ENCODE results near the gene PROX1.

DNA sequence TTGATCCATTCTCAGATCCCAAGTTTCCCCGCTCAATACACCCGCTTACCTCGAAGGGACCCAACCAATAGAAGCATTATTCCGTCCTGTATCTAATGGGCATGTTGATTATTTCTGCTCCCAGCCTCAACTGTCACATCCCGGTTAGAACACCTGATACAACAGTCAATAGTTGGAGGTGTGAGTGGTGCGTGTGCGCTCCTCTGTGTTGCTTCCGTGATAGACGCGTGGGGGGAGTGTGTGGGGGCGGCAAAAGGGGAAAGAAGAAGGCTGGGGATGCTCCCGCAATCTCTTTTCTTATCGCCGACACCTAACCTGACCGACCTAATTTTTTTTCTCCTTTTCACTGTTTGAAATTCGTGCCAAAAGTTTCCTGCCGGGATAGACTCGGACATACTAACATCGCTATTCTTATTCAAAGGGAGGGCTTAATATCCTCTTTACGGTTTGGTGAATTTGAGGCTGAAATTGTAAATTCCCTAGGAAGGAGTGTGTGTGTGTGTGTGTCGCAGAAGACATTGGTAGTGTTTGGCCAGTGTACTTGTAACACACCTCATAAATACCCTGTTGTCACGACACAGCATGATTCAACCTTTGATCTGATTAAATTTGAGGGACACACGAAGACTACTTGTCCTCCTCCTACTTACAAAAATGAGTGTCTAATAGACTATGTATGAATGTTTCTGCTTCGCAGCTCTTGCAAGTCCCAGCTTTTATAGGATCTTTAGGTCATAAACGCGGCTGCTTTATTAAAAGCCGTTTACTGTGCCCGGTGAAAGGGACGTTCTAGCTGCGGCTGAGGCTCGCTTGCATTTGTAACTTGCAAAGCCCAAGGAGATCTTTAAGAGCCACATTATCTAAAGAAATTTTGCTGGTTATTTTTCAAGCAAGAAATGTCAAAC, 1.5 kb upstream of the PROX1 start:
- TF ChIP-seq, protein P1, sequence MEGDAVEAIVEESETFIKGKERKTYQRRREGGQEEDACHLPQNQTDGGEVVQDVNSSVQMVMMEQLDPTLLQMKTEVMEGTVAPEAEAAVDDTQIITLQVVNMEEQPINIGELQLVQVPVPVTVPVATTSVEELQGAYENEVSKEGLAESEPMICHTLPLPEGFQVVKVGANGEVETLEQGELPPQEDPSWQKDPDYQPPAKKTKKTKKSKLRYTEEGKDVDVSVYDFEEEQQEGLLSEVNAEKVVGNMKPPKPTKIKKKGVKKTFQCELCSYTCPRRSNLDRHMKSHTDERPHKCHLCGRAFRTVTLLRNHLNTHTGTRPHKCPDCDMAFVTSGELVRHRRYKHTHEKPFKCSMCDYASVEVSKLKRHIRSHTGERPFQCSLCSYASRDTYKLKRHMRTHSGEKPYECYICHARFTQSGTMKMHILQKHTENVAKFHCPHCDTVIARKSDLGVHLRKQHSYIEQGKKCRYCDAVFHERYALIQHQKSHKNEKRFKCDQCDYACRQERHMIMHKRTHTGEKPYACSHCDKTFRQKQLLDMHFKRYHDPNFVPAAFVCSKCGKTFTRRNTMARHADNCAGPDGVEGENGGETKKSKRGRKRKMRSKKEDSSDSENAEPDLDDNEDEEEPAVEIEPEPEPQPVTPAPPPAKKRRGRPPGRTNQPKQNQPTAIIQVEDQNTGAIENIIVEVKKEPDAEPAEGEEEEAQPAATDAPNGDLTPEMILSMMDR (IDR thresholded peaks at IDR 0.05): no peak
- TF ChIP-seq EZH2 (IDR thresholded peaks at IDR 0.05; ENCODE audit: borderline replicate concordance, insufficient read depth, low read depth, low read length, poor library complexity, severe bottlenecking): no peak

All from B cell (primary cell).